OCI-M1 (cell line): ENCODE measurements around the gene IL4I1.

ENCODE experiments used
- DNase-seq: peaks from one replicate; lab custom pipeline; 2025; lab: John Stamatoyannopoulos, UW

Gene IL4I1

DNA sequence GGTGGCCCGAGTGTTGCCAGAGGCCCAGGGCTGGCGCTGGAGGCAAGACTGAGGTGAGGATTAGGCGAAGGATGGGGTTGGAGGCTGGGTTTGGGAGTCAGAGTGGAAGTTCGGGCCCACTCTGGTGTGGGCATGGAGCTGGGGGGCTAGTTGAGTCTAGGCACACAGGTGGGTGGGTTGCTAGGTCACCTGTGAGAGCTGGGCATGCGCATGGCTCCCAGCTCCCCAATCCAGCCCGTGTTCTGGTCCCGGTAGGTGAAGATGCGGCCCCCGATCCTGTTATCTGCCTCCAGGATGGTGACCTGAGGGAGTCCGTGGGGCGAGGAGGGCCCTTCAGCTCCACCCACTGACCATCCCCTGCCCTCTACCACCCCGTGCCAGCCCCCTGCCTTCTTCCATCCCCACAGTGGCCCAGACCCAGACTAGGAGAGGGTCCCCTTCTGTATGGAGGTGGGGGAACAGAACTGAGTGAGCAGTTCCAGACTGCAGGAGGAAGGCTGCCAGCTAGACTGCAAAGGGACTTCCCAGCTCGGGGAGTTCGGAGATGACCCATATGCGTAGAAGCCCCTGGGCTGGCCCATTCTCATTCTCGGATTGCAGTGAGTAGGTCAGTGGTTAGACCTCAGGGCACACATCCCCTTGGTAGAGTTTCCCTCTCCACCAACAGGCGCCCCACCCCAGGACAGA lies 1.7 kb downstream of the IL4I1 start:
- no peak for DNase-seq

DNA sequence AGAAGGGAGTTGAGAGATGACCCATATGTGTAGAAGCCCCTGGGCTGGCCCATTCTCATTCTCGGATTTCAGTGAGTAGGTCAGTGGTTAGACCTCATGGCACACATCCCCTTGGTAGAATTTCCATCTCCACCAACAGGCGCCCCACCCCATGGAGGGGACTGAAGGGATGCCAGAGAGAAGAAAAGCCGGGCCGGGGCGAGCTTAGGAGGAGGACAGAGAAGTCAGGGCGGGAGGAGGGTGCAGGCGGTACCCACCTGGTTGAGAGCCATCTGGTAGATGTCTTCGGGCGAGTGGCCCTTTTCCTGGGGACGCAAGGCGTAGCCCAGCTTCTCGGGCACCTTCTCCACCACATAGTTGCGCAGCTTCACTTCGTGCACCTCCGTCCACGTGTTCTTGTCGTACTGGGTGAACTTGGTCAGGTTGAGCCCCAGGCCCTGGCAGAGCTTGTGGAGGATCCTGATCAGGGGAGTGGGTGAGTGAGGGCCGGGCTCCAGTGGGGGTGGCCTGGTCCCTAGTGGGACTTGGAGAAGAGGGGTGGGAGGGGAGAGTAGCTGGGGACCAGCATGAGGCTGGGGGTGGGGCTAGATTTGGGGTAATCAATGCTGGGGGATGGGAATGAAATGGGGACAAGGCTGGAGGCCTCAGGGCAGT lies 2.5 kb downstream of the IL4I1 start:
- no peak for DNase-seq

DNA sequence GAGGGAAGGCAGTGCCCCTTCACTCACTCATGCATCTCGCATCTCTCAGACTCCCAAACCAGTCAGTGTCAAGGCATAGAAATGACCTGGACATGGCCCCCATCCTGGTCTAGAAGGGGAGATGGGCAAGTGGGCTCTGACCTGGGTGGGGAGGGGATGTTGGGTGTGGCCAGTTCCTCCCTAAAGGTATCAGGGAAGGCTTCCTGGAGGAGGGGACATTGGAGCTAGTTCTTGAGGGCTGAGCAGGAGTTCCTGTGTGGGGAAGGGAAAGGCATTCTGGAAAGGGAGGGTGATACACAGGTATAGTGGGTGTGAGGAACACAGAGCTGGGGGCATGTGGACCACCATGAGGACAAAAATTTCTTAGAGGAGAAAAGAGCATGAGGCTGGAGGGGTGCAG lies 4.0 kb downstream of the IL4I1 start:
- no peak for DNase-seq

DNA sequence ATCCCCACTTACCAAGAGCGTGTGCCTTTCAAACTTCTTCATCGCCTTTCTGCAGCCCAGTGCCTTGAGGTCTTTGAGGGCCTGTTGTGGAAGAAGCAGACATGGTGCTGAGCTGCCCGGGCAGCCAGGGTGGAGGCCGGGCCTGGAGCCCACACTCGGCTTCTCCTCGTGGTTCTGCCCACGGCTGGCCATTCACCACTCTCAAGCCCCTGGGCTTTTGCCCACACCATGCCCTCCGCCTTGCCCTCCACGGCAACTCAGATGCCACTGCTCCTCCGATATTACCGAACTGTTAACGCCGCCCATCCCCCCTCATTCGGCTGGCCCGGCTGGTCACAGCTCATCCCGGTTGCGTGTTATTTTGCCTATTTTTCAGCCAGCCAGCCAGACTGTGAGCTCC lies 5.3 kb downstream of the IL4I1 start:
- no peak for DNase-seq

DNA sequence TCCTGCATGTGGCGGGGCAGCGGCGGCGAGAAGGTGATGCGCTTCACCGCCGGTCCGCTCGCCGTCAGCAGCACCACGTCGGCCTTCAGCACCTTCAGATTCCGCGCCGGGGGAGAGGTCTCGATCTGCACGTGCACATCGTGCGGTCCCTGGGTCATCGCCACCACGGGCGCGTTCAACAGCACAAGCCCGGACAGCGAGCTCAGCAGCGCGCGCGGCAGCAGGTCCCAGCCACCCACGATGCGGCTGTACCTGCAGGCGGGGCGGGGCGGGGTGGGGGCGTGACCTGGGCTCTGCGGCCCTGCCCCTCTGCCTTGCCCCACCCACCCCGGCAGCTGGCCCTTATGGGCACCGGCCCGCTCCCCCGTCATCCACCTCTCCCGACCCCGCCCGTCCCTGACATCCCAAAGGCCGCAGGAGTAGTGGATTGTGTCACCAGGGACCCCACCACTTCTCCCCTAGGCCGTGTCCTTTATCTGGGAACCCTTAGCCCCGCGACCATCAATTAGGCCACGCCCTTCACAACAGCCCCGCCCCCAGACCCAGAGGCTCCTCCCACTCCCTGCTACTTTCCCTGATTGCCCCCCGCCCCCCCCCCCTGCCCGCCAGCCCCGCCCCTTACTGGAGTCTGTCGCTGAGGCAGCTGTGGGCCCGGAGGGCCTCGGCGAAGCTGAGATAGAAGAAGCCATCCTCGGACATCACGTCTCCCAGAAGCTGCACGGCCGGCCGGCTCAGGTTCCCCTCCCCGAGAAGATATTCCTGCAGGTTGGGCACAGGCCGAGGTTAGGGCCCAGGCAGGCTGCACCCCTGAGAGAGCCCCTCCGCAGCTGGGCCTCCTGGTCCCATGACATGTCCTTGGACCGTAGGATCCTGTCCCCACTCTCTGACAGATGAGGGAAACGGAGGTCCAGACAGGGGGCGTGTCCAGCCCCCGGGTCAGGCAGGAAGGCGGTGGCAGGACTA lies 6.1 kb downstream of the IL4I1 start:
- no peak for DNase-seq

DNA sequence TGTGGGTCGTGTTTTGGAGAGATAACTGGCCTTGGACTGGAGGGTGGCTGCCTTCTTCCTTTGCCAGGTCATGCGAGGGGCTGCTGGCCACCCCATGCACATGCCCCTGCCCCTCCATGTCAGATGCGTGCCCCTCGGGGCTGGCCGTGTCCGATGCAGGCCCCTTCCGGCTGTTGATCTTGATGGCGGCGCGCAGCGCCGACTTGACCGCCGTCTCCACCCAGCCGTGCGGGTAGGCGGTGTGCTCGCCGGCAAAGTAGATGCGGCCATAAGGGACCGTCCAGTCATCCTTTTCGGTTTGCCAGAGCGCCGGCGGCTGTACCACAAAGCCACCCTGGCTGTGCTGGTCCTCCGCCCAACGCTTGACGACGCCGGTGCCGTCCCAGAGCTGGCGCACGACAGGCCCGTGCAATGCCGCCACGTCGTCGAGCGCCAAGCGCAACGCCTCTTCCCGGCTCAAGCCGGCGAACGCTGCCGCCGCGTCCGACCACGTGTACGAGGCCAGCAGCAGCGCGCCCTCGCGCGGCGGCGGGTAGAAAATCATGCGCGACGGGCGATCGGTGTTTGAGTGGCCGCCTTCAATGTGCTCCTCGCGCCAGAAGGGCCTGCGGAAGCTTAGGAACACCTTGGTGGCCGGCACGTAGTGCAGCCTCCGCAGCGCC lies 6.9 kb downstream of the IL4I1 start:
- DNase-seq = no peak

DNA sequence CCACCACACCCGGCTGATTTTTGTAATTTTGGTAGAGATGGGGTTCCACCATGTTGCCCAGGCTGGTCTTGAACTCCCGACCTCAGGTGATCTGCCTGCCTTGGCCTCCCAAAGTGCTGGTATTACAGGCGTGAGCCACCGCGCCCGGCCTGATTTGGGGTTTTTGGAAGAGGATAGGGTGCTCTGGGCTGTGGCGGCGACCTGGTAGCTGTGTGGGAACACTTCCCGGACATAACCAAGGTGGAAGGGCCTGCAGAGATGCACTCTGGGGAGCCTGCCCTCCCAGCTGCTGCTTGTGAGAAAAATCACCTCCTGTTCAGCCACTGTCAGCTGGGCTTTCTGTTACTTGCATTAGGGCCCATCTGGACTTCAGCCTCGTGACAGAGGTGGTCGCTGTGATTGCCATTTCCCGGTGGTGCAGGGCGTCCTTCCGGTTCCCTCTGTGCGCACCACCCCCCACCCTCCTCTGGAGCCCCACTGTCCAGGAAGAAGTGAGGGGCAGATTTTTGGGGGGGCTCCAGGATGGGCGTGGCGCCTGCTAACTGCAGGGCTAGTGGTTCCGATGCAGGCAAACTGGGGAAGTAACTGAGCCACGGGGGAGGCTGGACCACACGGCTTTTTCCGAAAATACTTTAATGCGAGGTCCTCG lies 7.5 kb downstream of the IL4I1 start:
- DNase-seq = no peak

DNA sequence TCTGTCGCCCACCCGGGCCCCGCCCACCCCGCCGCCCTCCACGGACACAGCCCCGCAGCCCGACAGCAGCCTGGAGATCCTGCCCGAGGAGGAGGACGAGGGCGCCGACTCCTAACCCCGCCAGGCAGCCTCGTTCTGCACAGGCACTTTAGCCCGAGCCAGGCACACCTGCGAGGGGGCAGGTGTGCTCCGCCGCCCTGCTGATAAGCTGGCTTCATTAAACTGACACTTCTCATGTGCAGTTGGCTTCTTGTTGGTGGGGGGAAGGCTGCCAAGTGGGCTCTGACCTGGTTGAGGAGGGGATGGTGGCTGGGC lies 8.2 kb downstream of the IL4I1 start:
- no peak for DNase-seq

DNA sequence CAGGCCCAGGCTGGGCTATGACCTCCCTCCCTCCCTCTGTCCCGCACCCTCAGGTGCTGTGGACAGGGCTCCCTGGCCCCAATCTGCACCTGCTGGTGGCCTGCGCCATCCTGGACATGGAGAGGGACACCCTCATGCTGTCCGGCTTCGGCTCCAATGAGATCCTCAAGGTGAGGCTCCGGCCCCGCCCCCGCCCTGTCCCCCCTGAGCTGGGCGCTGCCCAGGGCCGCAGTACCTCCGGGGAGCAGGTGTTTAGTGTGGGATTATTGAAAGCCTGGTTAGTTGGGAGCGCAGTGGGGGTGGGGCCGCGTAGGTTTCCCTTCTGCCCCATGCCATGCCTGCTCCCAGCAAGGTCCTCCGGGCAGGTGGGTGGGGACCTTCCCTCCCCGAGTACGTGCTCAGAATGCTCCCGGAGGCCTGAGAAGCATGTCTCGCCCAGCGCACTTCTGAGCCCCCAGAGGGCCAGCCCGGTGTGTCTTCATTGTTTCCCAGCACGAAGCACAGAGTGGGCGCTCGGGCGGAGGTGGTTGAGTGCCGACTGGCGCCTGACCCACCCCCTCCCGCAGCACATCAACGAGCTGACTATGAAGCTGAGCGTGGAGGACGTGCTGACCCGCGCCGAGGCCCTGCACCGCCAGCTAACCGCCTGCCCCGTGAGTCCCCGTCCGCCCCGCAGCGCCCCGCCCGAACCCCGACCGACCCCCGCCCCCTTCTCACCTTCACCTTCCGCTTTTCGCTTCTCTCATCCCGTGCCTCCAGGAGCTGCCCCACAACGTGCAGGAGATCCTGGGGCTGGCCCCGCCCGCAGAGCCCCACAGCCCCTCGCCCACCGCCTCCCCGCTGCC lies 8.8 kb downstream of the IL4I1 start:
- DNase-seq = no peak

DNA sequence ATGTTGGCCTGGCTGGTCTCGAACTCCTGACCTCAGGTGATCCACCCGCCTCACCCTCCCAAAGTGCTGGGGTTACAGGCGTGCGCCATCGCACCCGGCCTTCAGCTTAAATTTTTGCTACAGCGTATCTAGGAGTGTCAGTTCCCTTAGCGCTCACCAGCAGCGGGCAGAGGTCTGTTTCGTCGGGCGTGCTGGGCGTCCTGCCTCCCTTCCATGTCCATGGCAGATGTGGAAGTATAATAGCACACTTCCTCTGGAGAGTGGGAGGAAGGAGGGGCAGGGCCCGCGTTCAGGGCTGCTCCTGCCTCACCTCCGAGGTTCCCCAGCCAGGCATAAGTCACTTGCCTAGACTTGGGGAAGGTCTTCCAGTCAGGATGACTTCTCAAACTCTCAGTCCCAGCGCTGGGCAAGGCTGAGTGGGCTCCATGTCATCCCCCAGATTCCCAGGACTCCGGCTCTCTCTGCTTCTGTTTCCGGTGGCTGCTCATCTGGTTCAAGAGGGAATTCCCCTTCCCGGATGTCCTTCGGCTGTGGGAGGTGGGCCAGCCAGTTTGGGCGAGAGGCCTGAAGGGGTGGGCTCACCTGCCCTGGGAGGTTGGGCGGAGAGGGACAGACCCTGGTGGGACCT lies 9.5 kb downstream of the IL4I1 start:
- DNase-seq = no peak

DNA sequence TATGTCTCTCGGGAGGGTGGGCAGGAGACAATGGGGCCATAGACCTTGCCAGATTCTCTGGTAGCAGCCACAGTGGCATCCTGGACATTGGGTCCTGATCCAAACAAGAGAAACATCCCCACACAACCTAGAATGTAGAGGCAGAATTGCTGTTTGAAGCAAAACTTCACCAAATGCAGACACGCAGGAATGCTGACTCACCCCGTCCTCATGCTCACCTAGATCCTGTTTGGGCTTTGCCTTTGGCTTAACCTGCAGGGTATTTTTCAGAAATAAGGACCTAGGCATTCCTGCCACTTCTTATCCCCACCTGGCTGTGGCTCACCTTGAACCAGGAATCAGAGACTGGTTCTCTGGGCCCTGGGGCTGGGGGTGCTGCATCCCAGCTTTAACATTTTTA lies 11.9 kb downstream of the IL4I1 start:
- no peak for DNase-seq

DNA sequence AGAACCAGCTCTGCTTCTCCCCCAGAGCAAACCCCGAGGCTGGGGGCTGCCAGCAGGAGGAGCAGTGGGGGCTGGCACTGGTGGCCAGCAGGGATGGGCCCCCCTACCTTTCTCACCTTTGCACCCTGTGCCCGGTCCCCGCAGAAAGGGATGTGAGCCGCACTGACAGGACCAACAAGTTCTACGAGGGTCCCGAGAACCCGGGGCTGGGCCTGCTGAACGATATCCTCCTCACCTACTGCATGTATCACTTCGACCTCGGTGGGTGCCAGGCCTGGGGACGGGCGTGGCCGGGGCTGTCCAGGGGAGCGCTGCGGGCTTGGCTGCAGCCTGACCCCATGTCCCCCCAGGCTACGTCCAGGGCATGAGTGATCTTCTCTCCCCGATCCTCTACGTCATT lies 12.6 kb downstream of the IL4I1 start:
- DNase-seq = no peak

DNA sequence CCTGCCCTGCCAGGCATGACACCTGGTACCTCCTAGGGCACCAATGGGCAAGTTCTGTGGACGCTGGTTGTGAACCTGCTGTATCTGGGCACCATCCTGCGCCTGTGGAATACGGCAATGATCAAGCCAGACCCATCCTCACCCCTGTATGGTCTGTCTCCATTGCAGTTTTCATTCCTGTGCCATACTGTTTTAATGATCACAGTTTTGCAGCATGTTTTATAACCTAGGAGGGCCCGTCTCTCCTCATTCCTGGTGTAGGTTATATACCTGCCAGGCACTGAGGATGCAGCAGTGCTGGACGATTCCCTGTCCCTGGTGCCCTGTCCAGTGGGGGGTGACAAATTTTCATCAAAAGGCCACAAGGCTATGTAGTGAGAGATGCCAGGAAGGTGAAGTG lies 13.6 kb downstream of the IL4I1 start:
- DNase-seq = no peak

DNA sequence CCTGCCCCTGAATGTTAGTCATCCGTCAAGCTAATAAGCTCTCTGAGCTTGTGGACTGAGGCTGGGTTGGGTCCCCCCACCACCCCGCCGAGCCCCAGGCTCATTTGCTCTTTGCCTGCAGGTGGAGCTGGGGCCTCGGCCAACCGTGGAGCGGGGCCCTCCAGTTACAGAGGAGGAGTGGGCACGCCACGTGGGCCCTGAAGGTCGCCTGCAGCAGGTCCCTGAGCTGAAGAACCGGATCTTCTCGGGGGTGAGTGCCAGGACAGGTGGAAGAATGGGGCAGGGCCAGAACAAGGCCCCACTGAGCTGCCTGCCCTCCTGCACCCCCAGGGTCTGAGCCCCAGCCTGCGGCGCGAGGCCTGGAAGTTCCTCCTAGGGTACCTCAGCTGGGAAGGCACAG lies 14.0 kb downstream of the IL4I1 start:
- DNase-seq = no peak

DNA sequence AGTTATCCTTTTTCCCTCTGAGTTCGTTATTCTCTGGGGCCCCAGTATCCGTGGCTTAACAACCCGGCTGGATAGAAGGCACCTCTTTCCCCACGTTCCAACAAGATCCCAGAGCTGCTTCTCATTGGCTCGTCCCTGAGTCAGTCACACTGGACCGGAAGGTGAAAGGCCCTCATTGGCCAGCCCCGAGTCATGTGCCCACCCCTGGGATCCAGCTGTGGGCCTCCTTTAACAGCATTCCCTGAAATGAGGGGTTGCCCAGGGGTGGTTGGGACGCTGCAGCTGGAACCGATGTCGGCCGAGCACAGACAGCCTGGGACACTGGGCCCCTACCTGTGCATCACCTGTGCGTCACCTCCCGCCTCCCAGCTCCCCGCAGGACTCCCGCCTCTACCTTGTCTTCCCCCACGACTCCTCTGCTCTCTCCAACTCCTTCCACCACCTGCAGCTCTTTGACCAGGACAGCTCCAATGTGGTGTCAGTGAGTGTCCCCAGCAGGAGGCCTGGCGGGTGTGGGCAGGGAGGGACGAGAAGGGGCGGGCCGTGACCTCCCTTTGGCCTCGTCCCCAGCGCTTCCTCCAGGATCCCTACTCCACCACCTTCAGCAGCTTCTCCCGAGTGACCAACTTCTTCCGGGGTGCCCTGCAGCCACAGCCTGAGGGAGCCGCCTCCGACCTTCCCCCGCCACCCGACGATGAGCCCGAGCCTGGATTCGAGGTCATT lies 14.9 kb downstream of the IL4I1 start:
- DNase-seq = no peak

DNA sequence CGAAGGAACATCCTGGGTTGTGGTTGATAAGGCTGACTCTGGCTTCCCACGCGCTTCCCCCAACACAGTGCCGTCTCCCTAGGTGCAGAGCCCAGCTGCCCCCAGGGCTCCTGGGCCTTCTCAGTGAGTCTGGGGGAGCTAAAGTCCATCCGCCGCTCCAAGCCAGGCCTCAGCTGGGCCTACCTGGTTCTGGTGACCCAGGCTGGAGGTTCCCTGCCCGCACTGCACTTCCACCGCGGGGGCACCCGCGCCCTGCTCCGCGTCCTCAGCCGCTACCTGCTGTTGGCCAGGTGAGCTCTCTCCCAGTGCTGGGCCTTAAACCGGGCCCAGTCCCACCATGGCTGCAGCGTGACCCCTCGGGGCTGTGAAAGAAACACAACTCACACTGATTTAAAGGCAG lies 15.5 kb downstream of the IL4I1 start:
- DNase-seq = no peak

DNA sequence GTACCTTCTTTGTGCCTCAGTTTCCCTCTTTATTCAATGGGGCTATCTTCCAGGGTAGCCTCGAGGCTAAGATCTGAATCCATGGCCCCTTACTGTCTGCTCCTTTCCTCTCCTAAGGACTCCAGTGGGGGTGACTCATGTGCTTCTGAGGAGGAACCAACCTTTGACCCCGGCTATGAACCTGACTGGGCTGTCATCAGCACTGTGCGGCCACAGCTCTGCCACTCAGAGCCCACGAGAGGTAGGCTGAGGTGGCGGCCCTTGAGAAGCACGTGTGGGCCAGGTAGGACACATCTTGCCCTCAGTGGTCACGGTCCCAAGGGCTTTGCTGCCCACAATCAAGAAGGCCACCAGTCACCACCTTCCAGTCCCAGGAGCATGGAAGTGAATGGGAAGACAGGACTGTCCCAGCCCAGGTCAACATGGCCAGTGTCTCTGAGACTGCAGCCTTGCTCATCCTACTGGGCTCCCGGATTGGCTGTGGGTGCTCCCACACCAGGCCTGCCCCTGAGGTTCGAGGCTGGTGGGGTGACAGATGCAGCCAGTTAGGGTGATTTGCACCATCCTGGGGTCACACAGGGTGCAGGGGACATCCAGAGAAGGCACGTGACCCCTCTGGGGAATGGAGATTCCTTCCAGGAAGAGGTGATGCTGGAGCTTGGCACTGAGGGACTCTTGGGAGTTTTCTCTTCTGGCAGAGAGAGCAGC lies 16.4 kb downstream of the IL4I1 start:
- DNase-seq = no peak

DNA sequence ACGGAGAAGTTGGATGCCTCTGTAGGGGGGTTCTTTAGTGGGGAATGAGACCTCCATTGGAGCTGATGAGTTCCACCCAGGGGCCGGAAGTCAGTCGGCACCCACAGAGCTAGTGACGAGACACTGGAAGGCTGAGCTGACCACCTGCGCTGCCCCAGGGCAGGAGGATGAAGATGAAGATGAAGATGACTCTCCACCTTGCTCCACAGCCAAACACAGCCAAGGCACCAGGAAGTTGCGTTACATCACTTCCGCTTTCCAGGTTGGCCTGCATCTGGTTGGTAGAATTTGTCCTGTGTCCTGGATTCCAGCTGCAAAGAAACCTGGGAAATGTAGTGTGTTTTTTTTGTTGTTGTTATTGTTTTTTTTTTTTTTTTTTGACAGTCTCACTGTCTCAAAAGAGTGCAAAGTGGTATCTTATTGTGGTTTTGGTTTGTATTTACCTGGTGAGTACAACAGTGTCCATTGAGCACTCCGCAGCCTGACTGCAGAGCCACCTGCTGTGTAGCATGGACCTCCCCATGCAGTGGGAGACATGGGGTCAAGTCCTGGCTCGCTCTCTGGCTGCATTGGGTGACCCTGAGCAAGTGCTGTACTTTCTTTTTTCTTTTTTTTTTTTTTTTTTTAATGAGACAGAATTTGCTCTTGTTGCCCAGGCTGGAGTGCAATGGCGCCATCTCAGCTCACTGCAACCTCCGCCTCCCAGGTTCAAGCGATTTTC lies 17.3 kb downstream of the IL4I1 start:
- no peak for DNase-seq

DNA sequence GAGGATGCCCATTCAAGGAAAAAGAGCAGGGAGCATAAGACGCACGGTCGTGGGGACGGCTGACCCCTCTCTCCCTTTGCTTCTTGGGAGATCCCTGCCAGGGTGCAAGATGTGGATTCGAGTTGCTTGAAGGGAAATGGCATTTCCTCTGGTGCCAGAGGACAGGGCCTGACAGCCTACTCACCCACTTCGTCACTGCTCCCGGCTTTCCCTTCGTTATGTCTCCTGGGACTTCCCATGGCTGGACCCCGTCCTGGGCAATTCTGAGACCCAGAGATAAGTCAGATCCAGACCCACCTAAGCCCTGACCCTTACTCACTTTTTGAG lies 18.0 kb downstream of the IL4I1 start:
- DNase-seq = no peak
